ENCODE measurements around the gene NIFK.

GRCh38 chr2:121689356-121689755 lies 47.3 kb downstream of the NIFK start:
- TF ChIP-seq EZH2 (IDR thresholded peaks at IDR 0.05; ENCODE audit: borderline replicate concordance, insufficient read depth, low read depth, low read length, poor library complexity, severe bottlenecking) (no peak), CTCF (IDR thresholded peaks at IDR 0.05) (no peak)
